Measurements from ENCODE around the gene DDX18. TPM values are rescaled to one million over a fixed set of nuclear protein-coding genes. Genes with fewer than 3 reads are reported as not detected.
A peak's percentile ranks its signal among the peaks of the same experiment; 100 is the strongest.

DDX18 gene
- total and polyA plus RNA-seq, 2 of the 4 experiments (the other 2 are of a cell fraction), result 34.6 to 69.9 TPM

- Histone ChIP-seq H2AK5ac (ENCODE audit: low read depth, low read length) (no peak overlapping the region), H2BK20ac (ENCODE audit: low read depth, low read length) (no peak overlapping the region), H3K4me3 (ENCODE audit: insufficient read depth, low read depth, low read length) (no peak overlapping the region), H4K8ac (ENCODE audit: low read depth in 2 of 2, low read length in 2 of 2) (no peak overlapping the region), H3K9me3 (ENCODE audit: control insufficient read depth, insufficient read depth, low read length) (no peaks in the 10 kb centered on the region), H3K27ac (ENCODE audit: insufficient read depth, low read length) (no peak overlapping the region), H3K79me1 (ENCODE audit: low read depth in 1 of 2, low read length in 2 of 2) (no peaks in the 10 kb centered on the region), H3K4me2 (ENCODE audit: low read depth, low read length) (no peak overlapping the region), H3K23ac (ENCODE audit: low read depth, low read length) (no peak overlapping the region), H4K20me1 (ENCODE audit: insufficient read depth, low read length) (no peaks in the 10 kb centered on the region), H3K9me1 (ENCODE audit: insufficient read depth, low read length) (no peaks in the 10 kb centered on the region), H3K4ac (ENCODE audit: low read depth, low read length) (no peak overlapping the region), H2BK15ac (ENCODE audit: low read depth, low read length) (no peak overlapping the region), H2BK120ac (ENCODE audit: low read depth, low read length) (no peak overlapping the region), H4K91ac (ENCODE audit: insufficient read depth, low read depth, low read length) (no peak overlapping the region), H3K56ac (ENCODE audit: extremely low read depth, insufficient read depth, low read length) (no peak overlapping the region), H3K4me1 (ENCODE audit: control insufficient read depth, insufficient read depth, low read length) (no peaks in the 10 kb centered on the region), H3K9ac (ENCODE audit: low read depth, low read length) (no peak overlapping the region), H2AK9ac (replicated peaks; ENCODE audit: low read depth, low read length, poor library complexity) (no peak overlapping the region), H4K5ac (ENCODE audit: low read depth, low read length) (no peak overlapping the region), H2AFZ (replicated peaks; ENCODE audit: low read length, poor library complexity) (no peak overlapping the region), H3K18ac (ENCODE audit: low read depth, low read length) (no peak overlapping the region), H3K27me3 (ENCODE audit: control insufficient read depth, insufficient read depth, low read length) (no peaks in the 10 kb centered on the region), H3K36me3 (ENCODE audit: control insufficient read depth, insufficient read depth, low read length) (no peaks in the 10 kb centered on the region), H3K14ac (replicated peaks; ENCODE audit: low read depth, low read length) (no peak overlapping the region), H2BK5ac (ENCODE audit: low read depth, low read length, poor library complexity, severe bottlenecking) (no peak overlapping the region)
- intact Hi-C loops (cut with micrococcal nuclease) (no loop called here), in situ Hi-C loops (cut with MboI; ENCODE audit: low sequenced_read_pairs) (no loop called here), dilution Hi-C loops (cut with HindIII; ENCODE audit: low sequenced_read_pairs, unreplicated experiment) (no loop called here)
- ChIA-PET POLR2A (ENCODE audit: unreplicated experiment) (no interaction called here), CTCF (interaction anchor here (0.6 kb wide), 1 partner anchor 9 kb away, joined by 3 read pairs; no protein-coding TSS in a partner anchor)
- TF ChIP-seq RAD21 (IDR thresholded peaks at IDR 0.05; ENCODE audit: low read length) (peak; percentile 57), SMC3 (IDR thresholded peaks at IDR 0.05; ENCODE audit: low read depth, low read length) (peak; percentile 28; the same call in 1 of the 2 replicates), FOS (IDR thresholded peaks at IDR 0.05; ENCODE audit: low read depth, low read length) (no peak)
- TF ChIP-seq, protein P1, sequence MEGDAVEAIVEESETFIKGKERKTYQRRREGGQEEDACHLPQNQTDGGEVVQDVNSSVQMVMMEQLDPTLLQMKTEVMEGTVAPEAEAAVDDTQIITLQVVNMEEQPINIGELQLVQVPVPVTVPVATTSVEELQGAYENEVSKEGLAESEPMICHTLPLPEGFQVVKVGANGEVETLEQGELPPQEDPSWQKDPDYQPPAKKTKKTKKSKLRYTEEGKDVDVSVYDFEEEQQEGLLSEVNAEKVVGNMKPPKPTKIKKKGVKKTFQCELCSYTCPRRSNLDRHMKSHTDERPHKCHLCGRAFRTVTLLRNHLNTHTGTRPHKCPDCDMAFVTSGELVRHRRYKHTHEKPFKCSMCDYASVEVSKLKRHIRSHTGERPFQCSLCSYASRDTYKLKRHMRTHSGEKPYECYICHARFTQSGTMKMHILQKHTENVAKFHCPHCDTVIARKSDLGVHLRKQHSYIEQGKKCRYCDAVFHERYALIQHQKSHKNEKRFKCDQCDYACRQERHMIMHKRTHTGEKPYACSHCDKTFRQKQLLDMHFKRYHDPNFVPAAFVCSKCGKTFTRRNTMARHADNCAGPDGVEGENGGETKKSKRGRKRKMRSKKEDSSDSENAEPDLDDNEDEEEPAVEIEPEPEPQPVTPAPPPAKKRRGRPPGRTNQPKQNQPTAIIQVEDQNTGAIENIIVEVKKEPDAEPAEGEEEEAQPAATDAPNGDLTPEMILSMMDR (conservative IDR thresholded peaks at IDR 0.05; ENCODE audit: low read depth, low read length), result peak; percentile 55
- peak; percentile 38 for DNase-seq
- BruUV-seq (replicated peaks), result no TSS peak
- peak; percentile 71 for ATAC-seq (ENCODE audit: low read depth)
- whole genome bisulfite sequencing, 2 experiments (ENCODE audit: extremely low coverage in 2 of 2, insufficient read length in 1 of 2), result no CpG with 5 or more reads among the region's 4 CpGs
Observed at GRCh38 chr2:117771969-117772630, 42.4 kb upstream of the DDX18 start.
